Measurements from ENCODE around the gene KLF1. TPM values are rescaled to one million over a fixed set of nuclear protein-coding genes. Genes with fewer than 3 reads are reported as not detected.
A peak's percentile ranks its signal among the peaks of the same experiment; 100 is the strongest.

Gene KLF1
- total RNA-seq, 2 experiments from 2014 or later = 0.16 TPM; not detected in 1

DNA sequence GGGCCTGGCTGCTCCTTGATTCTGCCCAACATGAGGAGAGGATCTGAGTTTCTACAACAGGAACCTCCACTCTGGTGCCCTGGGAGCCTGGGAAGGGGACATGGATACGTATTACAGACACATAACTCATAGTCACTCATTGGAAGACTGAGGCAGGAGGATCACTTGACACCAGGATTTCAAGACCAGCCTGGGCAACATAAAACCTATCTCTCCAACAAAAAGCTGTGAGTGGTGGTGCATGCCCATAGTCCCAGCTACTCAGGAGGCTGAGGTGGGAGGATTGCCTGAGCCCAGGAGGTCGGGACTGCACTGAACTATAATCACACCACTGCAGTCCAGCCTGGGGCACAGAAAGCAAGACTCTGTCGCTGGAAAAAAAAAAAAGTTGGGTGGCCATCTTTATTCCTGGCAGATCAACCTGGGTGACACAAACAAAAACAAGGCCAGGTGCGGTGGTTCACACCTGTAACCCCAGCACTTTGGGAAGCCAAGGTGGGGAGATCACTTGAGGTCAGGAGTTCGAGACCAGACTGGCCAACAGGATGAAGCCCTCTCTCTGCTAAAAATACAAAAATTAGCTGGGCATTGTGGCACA, 1.1 kb upstream of the KLF1 start:
- POLR2A ChIA-PET = no interaction called here
- intact Hi-C loops (cut with micrococcal nuclease; ENCODE audit: unreplicated experiment) = no loop called here
- no TSS peak for BruUV-seq (replicated peaks)

DNA sequence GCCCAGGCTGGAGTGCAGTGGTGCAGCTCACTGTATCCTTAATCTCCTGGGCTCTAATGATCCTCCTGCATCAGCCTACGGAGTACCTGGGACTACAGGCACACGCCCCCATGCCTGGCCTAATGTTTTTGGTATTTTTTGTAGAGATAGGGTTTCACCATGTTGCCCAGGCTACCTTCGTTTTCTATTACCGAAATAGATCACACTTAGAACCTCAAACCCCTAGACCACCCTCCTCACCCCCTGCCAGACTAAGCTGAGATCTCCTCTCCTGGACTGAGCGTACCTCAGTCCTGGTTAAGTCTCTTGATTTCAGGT, 391 bp downstream of the KLF1 start:
- Histone ChIP-seq H3K4me2 (ENCODE audit: low read length) (no peak overlapping the region), H3K4me1 (ENCODE audit: insufficient read depth, low read length, poor library complexity, severe bottlenecking) (peaks cover 24% of the 10 kb centered on the region), H3K9me3 (ENCODE audit: low read length) (peaks cover 11% of the 10 kb centered on the region), H3K79me2 (ENCODE audit: insufficient read depth, low read depth, low read length) (peaks cover 4% of the 10 kb centered on the region; the same call in 1 of the 2 replicates), H2AFZ (ENCODE audit: low read length) (no peak overlapping the region), H3K36me3 (ENCODE audit: insufficient read depth, low read length) (no peaks in the 10 kb centered on the region), H3K9me2 (ENCODE audit: insufficient read depth, low read length) (no peaks in the 10 kb centered on the region), H3K4me3 (ENCODE audit: low read depth, low read length, poor library complexity, severe bottlenecking) (no peak overlapping the region), H4K20me1 (ENCODE audit: insufficient read depth, low read length) (no peaks in the 10 kb centered on the region), H3K27ac (ENCODE audit: low read depth, low read length, poor library complexity, severe bottlenecking) (no peak overlapping the region)
- intact Hi-C loops (cut with micrococcal nuclease; ENCODE audit: unreplicated experiment) = no loop called here
- ChIA-PET CTCF (ENCODE audit: unreplicated experiment) (no interaction called here), POLR2A (no interaction called here)
- TF ChIP-seq, protein P1, sequence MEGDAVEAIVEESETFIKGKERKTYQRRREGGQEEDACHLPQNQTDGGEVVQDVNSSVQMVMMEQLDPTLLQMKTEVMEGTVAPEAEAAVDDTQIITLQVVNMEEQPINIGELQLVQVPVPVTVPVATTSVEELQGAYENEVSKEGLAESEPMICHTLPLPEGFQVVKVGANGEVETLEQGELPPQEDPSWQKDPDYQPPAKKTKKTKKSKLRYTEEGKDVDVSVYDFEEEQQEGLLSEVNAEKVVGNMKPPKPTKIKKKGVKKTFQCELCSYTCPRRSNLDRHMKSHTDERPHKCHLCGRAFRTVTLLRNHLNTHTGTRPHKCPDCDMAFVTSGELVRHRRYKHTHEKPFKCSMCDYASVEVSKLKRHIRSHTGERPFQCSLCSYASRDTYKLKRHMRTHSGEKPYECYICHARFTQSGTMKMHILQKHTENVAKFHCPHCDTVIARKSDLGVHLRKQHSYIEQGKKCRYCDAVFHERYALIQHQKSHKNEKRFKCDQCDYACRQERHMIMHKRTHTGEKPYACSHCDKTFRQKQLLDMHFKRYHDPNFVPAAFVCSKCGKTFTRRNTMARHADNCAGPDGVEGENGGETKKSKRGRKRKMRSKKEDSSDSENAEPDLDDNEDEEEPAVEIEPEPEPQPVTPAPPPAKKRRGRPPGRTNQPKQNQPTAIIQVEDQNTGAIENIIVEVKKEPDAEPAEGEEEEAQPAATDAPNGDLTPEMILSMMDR (conservative IDR thresholded peaks at IDR 0.05; ENCODE audit: low read length) = no peak
- TF ChIP-seq EZH2phosphoT487 (IDR thresholded peaks at IDR 0.05; ENCODE audit: borderline replicate concordance, low read depth, low read length) = no peak
- BruUV-seq (replicated peaks) = no TSS peak
- DNase-seq (ENCODE audit: low spot score) = no peak

More for the DNA sequence above, 1.1 kb upstream of the KLF1 start:
- CTCF ChIA-PET (ENCODE audit: unreplicated experiment) = no interaction called here
- no peak for DNase-seq (ENCODE audit: low spot score)
- Histone ChIP-seq H3K9me3 (ENCODE audit: low read length) (peaks cover 11% of the 10 kb centered on the region), H3K27ac (ENCODE audit: low read depth, low read length, poor library complexity, severe bottlenecking) (no peak overlapping the region), H3K79me2 (ENCODE audit: insufficient read depth, low read depth, low read length) (peaks cover 9% of the 10 kb centered on the region; the same call in 1 of the 2 replicates), H3K4me3 (ENCODE audit: low read depth, low read length, poor library complexity, severe bottlenecking) (no peak overlapping the region), H3K4me1 (ENCODE audit: insufficient read depth, low read length, poor library complexity, severe bottlenecking) (peaks cover 22% of the 10 kb centered on the region), H3K9me2 (ENCODE audit: insufficient read depth, low read length) (no peaks in the 10 kb centered on the region), H3K4me2 (ENCODE audit: low read length) (no peak overlapping the region), H4K20me1 (ENCODE audit: insufficient read depth, low read length) (no peaks in the 10 kb centered on the region), H3K36me3 (ENCODE audit: insufficient read depth, low read length) (no peaks in the 10 kb centered on the region), H2AFZ (ENCODE audit: low read length) (no peak overlapping the region)
- no peak for TF ChIP-seq EZH2phosphoT487 (IDR thresholded peaks at IDR 0.05; ENCODE audit: borderline replicate concordance, low read depth, low read length)
- TF ChIP-seq, protein P1 (conservative IDR thresholded peaks at IDR 0.05; ENCODE audit: low read length) = no peak

DNA sequence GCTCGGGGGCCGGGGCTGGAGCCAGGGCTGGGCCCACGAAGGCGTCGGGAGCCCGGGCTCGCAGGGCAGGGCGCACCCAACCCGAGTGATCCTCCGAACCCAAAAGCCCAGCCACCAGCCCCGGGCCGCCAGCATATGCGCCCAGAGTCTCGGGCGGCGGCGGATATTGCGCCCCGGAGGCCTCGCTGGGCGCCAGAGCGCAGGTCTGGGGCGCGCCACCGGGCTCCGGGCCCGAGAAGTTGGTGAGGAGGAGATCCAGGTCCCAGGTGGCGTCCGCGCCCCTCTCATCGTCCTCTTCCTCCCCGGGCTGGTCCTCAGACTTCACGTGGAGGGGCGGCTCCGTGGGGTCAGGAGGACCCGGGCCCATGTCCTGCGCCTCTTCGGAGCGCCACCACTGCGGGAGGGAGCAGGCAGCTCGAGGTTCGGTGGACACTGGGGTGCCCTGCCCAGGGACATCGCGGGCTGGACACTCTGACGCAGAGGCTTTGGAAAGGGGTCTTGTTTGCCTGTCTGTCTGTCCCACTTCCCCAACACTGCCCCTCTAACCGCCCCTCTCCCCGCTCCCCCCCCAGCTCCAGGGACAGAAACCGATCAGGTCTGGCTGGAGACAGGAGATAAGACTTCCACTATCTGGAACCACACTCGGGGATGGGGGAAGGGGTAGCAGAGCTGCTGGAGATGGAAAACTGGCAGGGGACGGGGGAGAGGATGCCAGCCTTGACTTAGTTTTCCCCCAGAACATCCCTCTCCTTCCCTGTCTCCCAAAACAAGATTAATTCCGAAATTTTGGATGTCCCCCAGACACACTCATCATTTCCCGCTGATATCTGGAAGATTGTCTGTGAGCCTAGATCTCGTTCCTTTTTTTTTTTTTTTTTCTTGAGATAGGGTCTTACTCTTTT, 1.0 kb downstream of the KLF1 start:
- DNase-seq (ENCODE audit: low spot score) = no peak
- Histone ChIP-seq H4K20me1 (ENCODE audit: insufficient read depth, low read length) (no peaks in the 10 kb centered on the region), H3K4me1 (ENCODE audit: insufficient read depth, low read length, poor library complexity, severe bottlenecking) (peaks cover 24% of the 10 kb centered on the region), H3K79me2 (ENCODE audit: insufficient read depth, low read depth, low read length) (no peaks in the 10 kb centered on the region), H3K9me3 (ENCODE audit: low read length) (peaks cover 11% of the 10 kb centered on the region), H2AFZ (ENCODE audit: low read length) (peak overlapping the region; percentile 47; the same call in 1 of the 2 replicates), H3K9me2 (ENCODE audit: insufficient read depth, low read length) (no peaks in the 10 kb centered on the region), H3K36me3 (ENCODE audit: insufficient read depth, low read length) (no peaks in the 10 kb centered on the region), H3K27ac (ENCODE audit: low read depth, low read length, poor library complexity, severe bottlenecking) (no peak overlapping the region), H3K4me2 (ENCODE audit: low read length) (peak overlapping the region; percentile 67), H3K4me3 (ENCODE audit: low read depth, low read length, poor library complexity, severe bottlenecking) (peak overlapping the region; percentile 58)
- ChIA-PET POLR2A (no interaction called here), CTCF (ENCODE audit: unreplicated experiment) (no interaction called here)
- intact Hi-C loops (cut with micrococcal nuclease; ENCODE audit: unreplicated experiment) = loop anchor here (1.0 kb wide), 1 partner anchor 79 kb away; no protein-coding TSS in a partner anchor
- TF ChIP-seq, protein P1 (conservative IDR thresholded peaks at IDR 0.05; ENCODE audit: low read length) = peak; percentile 24; the same call in 1 of the 2 replicates
- no peak for TF ChIP-seq EZH2phosphoT487 (IDR thresholded peaks at IDR 0.05; ENCODE audit: borderline replicate concordance, low read depth, low read length)
- BruUV-seq (replicated peaks) = no TSS peak

All from OCI-LY7 (cell line).